NT2/D1 (cell line): Measurements from ENCODE around the gene DZIP1.

Experiments used
- SUZ12 ChIP-seq: IDR thresholded peaks from 2 replicates; pipeline ENCODE4 v1.6.1; 2011; ENCODE audit not compliant: insufficient read length, insufficient read depth; ENCODE audit errors: extremely low read depth
- YY1 ChIP-seq: IDR thresholded peaks from 2 replicates; pipeline ENCODE4 v1.6.1; 2011; ENCODE audit not compliant: insufficient read length, insufficient read depth
- ZNF274 ChIP-seq: IDR thresholded peaks from 2 replicates; pipeline ENCODE4 v1.6.1; 2011; ENCODE audit warnings: mild to moderate bottlenecking, low read depth, low read length

GRCh38 chr13:95643571-95643935 lies 953 bp downstream of the DZIP1 start:
- TF ChIP-seq YY1 = no peak
- no peak for TF ChIP-seq SUZ12
- TF ChIP-seq ZNF274 = no peak
